Skeletal muscle tissue (tissue), 4 donors: Measurements from ENCODE around the gene ZNF608. TPM values are rescaled to one million over a fixed set of nuclear protein-coding genes. Genes with fewer than 3 reads are reported as not detected.

ENCODE experiments used
- H3K27ac ChIP-seq: one replicate; pipeline ENCODE4 v1.7.0; 2013; ENCODE audit warnings: mild to moderate bottlenecking, low read depth, low read length, inconsistent platforms
- H3K27me3 ChIP-seq, 3 donors: one replicate each; pipeline ENCODE4 v1.7.0; 2013; ENCODE audit warnings: low read length in 3 of 3; ENCODE audit not compliant: control insufficient read depth in 3 of 3, insufficient read depth in 3 of 3
- H3K36me3 ChIP-seq, 3 donors: one replicate each; pipeline ENCODE4 v1.7.0; 2013; ENCODE audit warnings: low read length in 3 of 3; ENCODE audit not compliant: control insufficient read depth in 3 of 3, insufficient read depth in 3 of 3
- H3K4me1 ChIP-seq, 3 donors: one replicate each; pipeline ENCODE4 v1.7.0; 2013; ENCODE audit warnings: low read length in 3 of 3, mild to moderate bottlenecking in 3 of 3; ENCODE audit not compliant: control insufficient read depth in 3 of 3, insufficient read depth in 3 of 3
- H3K4me3 ChIP-seq, 3 donors: one replicate each; pipeline ENCODE4 v1.7.0; 2013; ENCODE audit warnings: low read length in 3 of 3
- H3K9ac ChIP-seq, 3 donors: one replicate each; pipeline ENCODE4 v1.7.0; 2013; ENCODE audit warnings: low read length in 3 of 3, mild to moderate bottlenecking in 3 of 3, moderate library complexity in 2 of 3, low read depth in 1 of 3
- H3K9me3 ChIP-seq, 3 donors: one replicate each; pipeline ENCODE4 v1.7.0; 2013; ENCODE audit warnings: low read length in 3 of 3; ENCODE audit not compliant: control insufficient read depth in 3 of 3
- total RNA-seq: library from RNA; depleted of rRNA; stranded (reverse); fragments of >200 nt; gene quantifications from one replicate; pipeline ENCODE4 v1.2.3, GENCODE V29; 2014
- donor health status: Osteomylitis.

The ZNF608 gene
- total RNA-seq, 1 donor from 2014 or later: 31.3 TPM

GRCh38 chr5:124730381-124730780 is 16.1 kb downstream of the ZNF608 start:
- Histone ChIP-seq H3K27ac (no peak overlapping the region), H3K9me3 (no peaks in the 10 kb centered on the region), H3K9ac (no peak overlapping the region), H3K4me1 (peaks cover under 1 to 5% (median 4%) of the 10 kb centered on the region in 3 donors), H3K27me3 (no peaks in the 10 kb centered on the region), H3K4me3 (no peak overlapping the region), H3K36me3 (no peaks in the 10 kb centered on the region)

DNA sequence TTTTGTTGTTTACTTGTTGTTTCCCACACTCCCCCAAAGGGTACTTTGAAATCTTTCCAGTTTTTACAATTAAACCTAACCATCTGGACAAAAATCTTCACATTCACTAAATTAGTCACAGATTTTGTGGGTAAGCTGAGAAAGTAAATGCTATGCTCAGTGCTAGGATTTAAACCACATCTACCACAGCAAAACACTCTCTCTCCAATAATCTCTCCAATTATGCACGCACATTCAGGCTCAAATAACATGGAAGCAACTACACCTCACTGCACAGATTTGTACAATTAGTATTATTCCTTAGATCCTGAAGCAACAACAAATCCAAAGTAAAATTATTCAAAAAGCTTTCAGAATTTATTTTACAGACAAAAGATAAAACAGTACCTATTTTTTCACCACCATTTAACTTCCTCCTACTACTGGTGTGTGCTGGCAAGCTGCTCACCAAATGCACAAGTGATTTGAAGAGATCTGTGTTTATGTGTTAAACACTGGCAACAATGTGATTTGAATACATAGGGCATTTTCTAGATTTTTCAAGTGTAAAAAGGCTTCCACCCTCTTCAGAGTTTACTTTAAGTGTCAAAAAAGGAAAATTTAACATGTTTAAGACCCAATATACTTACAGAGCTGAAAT is 16.6 kb downstream of the ZNF608 start:
- H3K27ac ChIP-seq: no peak overlapping the region

GRCh38 chr5:124728968-124729332 is 17.5 kb downstream of the ZNF608 start:
- Histone ChIP-seq H3K36me3 (no peaks in the 10 kb centered on the region), H3K9ac (no peak overlapping the region), H3K27ac (no peak overlapping the region), H3K4me1 (peaks cover 0 to 4% (median 2%) of the 10 kb centered on the region in 3 donors), H3K4me3 (no peak overlapping the region), H3K9me3 (no peaks in the 10 kb centered on the region), H3K27me3 (no peaks in the 10 kb centered on the region)

More for the DNA sequence above, 16.6 kb downstream of the ZNF608 start:
- Histone ChIP-seq H3K4me3 (no peak overlapping the region), H3K9ac (no peak overlapping the region), H3K4me1 (peaks cover 0 to 5% (median 4%) of the 10 kb centered on the region in 3 donors), H3K9me3 (no peaks in the 10 kb centered on the region), H3K27me3 (no peaks in the 10 kb centered on the region), H3K36me3 (no peaks in the 10 kb centered on the region)

GRCh38 chr5:124728331-124728967 is 18.0 kb downstream of the ZNF608 start:
- Histone ChIP-seq H3K27me3 (no peaks in the 10 kb centered on the region), H3K9ac (no peak overlapping the region), H3K9me3 (no peaks in the 10 kb centered on the region)

GRCh38 chr5:124726631-124727362 is 19.6 kb downstream of the ZNF608 start:
- Histone ChIP-seq H3K4me3 (no peak overlapping the region), H3K4me1 (peaks cover 0 to 6% (median 0%) of the 10 kb centered on the region in 3 donors), H3K36me3 (no peaks in the 10 kb centered on the region), H3K27ac (no peak overlapping the region), H3K27me3 (no peaks in the 10 kb centered on the region), H3K9ac (no peak overlapping the region), H3K9me3 (no peaks in the 10 kb centered on the region)

More at GRCh38 chr5:124728331-124728967, 18.0 kb downstream of the ZNF608 start:
- no peak overlapping the region for H3K4me3 ChIP-seq
- H3K27ac ChIP-seq: no peak overlapping the region
- H3K4me1 ChIP-seq: peaks cover 0 to 4% (median 2%) of the 10 kb centered on the region in 3 donors
- no peaks in the 10 kb centered on the region for H3K36me3 ChIP-seq

GRCh38 chr5:124725622-124726258 is 20.7 kb downstream of the ZNF608 start:
- no peaks in the 10 kb centered on the region for H3K36me3 ChIP-seq
- no peak overlapping the region for H3K4me3 ChIP-seq
- H3K9ac ChIP-seq: no peak overlapping the region
- H3K27me3 ChIP-seq: no peaks in the 10 kb centered on the region
- no peaks in the 10 kb centered on the region for H3K9me3 ChIP-seq
- peaks cover 0 to 10% (median 0%) of the 10 kb centered on the region in 3 donors for H3K4me1 ChIP-seq
- H3K27ac ChIP-seq: no peak overlapping the region

- Histone ChIP-seq H3K4me1 (peaks cover 0 to 10% (median 0%) of the 10 kb centered on the region in 3 donors), H3K9ac (no peak overlapping the region), H3K27me3 (no peaks in the 10 kb centered on the region), H3K4me3 (no peak overlapping the region), H3K36me3 (no peaks in the 10 kb centered on the region), H3K9me3 (no peaks in the 10 kb centered on the region), H3K27ac (no peak overlapping the region)
Measured at GRCh38 chr5:124725040-124725434, 21.4 kb downstream of the ZNF608 start.

- H3K4me1 ChIP-seq: peaks cover 0 to 10% (median 0%) of the 10 kb centered on the region in 3 donors
- no peak overlapping the region for H3K4me3 ChIP-seq
- H3K9ac ChIP-seq: no peak overlapping the region
- H3K27me3 ChIP-seq: no peaks in the 10 kb centered on the region
- H3K27ac ChIP-seq: no peak overlapping the region
- H3K36me3 ChIP-seq: no peaks in the 10 kb centered on the region
- H3K9me3 ChIP-seq: no peaks in the 10 kb centered on the region
Measured at GRCh38 chr5:124724357-124725039, 21.9 kb downstream of the ZNF608 start.

DNA sequence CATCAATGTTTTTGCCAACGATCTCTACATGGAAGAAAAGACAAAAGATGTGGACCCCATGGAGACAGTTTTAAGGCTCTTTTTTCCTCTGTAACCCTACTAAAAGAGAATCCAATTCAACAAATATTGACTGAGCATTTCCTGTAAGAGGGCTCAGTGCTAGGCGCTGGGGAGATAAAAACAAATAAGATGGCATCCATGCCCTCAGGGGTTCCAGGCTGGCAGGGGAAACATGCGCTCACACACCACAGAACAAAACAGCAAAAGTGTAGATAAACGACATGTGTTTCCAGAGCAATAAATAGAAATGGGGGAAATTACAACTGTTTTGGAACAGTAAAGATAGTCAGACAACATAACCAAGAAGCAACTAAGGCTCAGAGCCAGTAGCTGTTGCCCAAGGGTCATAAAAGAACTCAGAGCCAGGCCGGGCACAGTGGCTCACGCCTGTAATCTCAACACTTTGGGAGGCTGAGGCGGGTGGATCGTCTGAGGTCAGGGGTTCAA is 25.2 kb downstream of the ZNF608 start:
- no peaks in the 10 kb centered on the region for H3K27me3 ChIP-seq
- no peak overlapping the region for H3K27ac ChIP-seq

More for the DNA sequence above, 25.2 kb downstream of the ZNF608 start:
- H3K4me1 ChIP-seq: peaks cover 0 to 20% (median 8%) of the 10 kb centered on the region in 3 donors
- no peaks in the 10 kb centered on the region for H3K36me3 ChIP-seq
- no peak overlapping the region for H3K4me3 ChIP-seq
- H3K9ac ChIP-seq: no peak overlapping the region
- H3K9me3 ChIP-seq: no peaks in the 10 kb centered on the region
